CD4-positive, alpha-beta T cell treated with Interleukin-4 for 4 hours (primary cell): ENCODE data around the gene MORC2.

Source experiments
- DNase-seq: peaks from one replicate; pipeline ENCODE4 v3.0.0-alpha.2; 2020

The MORC2 gene

GRCh38 chr22:30885001-30885366 lies 83.6 kb downstream of the MORC2 start:
- DNase-seq: no peak

DNA sequence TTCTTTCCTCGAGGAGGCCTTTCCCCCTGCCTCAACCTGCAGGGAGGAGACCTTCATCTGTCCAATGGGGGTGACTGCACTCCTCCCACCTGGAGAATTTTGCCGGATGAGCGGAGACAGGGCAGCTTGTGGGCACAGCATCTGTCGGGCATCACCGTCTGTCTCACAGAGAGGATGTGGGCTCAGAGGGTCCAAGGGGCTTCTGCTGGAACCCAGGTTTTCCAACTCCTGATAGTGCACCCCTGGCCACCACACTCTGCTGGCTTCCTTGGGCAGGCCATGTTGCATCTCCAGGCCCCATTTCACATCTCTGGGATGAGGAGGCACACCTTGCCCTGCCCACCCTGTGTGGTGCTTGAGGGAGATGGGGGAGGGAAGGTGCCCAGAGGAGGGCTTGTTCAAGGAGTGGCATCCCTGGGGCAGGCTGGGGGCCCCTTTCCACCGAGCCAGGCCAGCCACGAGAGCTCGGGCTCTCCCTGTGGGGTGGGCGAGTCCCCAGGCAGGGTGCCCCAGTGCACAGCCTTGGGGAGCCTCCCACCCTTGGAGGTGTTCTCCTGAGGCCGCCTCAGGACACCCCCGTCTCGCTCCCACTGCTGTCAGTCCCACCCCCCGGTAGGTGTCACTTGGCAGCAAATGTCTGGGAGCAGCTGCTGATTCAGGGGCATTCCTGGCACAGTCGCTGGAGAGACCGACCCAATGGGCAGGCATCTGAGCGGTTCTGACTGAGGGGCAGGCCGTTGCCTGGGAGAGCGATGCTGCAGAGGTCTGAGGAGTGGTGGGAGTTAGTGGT lies 84.2 kb downstream of the MORC2 start:
- no peak for DNase-seq

- no peak for DNase-seq
These were observed 84.9 kb downstream of the MORC2 start for GRCh38 chr22:30883586-30884145.

DNA sequence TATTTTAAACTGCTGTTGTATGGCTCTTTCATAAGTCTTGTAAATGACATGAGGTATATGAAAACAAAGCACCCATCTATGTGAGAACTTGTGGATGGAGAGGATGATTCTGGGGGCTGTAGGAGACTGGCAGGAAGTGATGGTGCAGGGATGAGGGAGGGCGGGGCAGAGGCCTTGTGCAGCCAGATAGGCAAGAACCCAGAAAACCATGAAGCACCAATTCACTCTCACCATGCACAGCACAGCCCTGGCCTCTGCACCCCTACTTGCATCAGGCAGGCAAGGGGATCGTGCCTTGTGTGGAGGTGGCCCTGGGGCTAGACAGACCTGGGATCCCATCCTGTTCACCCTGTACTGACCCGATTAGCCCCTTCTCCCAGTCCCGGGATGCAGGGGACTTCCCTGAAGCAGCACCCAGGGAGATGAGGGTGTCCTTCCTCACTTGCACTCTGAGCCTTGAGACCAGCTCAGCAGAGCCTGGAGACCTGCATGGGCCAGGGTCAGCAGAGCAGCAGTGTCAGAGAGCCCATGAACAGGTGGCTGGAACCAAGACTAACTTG lies 85.5 kb downstream of the MORC2 start:
- DNase-seq: no peak

DNA sequence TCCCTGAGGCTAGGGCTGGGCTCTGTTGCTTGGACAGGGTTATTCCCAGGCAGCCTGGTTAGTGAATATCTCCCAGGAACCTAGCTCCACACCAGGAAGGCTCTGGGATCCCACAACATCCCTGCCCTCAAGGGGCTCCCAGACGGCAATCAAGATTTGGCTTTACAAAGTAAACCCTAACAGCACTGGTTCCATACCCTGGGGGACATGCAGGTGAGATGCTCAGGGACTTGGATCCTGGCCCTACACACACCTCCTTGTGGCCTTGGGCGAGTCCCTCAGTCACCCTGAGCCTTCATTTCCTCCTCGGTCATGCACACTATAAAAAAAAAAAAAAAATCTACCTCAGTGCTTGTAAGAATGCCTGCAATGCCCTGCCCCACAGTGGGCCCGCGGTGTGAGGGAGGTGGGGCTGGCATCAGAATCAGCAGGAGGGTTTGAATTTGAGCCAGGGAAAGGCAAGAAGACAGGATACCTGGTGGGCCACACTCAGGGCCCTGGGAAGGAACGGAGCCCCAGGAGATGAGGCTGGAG lies 86.3 kb downstream of the MORC2 start:
- DNase-seq: no peak

DNA sequence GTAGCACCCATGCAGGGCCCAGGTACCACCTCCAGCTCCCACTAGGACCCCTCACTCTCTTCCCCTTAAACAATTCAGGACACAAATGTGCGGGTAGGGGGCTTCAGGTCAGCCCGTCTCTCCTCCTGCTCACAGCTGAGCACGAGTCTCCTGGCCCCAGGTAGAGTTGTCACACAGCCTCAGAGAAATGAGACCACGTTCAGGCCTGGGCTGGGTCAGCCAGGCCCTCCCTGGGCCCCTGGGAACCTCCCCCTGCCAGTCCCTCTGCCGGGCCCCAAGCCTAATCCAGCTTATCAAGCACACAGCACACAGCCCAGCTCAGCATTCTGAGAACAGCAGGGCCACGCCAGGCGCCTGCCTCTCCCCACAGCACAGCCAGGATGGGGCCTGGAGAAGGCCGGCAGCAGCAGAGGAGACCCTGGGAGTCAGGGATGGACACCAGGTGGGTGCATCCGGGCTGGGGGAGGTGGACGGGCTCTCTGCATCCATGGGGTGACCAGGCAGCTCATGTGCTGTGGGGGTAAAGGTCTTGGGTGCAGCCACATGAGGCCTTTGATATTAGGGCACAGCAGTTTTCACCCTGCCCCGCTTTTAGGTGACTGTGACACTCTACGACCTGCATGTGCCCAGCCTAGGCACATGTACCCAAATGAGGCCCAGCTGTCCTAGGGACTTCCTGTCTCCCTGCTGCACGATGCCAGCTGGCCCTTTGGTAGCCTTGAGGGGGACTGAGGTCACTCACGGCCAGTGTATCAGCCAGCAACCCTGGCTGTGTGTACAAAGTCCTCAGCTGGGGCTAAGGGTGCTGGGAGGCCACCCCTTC lies 87.0 kb downstream of the MORC2 start:
- no peak for DNase-seq

GRCh38 chr22:30880847-30881246 lies 87.7 kb downstream of the MORC2 start:
- DNase-seq: no peak

GRCh38 chr22:30880181-30880601 lies 88.4 kb downstream of the MORC2 start:
- no peak for DNase-seq

GRCh38 chr22:30879415-30879797 lies 89.2 kb downstream of the MORC2 start:
- DNase-seq: no peak

DNA sequence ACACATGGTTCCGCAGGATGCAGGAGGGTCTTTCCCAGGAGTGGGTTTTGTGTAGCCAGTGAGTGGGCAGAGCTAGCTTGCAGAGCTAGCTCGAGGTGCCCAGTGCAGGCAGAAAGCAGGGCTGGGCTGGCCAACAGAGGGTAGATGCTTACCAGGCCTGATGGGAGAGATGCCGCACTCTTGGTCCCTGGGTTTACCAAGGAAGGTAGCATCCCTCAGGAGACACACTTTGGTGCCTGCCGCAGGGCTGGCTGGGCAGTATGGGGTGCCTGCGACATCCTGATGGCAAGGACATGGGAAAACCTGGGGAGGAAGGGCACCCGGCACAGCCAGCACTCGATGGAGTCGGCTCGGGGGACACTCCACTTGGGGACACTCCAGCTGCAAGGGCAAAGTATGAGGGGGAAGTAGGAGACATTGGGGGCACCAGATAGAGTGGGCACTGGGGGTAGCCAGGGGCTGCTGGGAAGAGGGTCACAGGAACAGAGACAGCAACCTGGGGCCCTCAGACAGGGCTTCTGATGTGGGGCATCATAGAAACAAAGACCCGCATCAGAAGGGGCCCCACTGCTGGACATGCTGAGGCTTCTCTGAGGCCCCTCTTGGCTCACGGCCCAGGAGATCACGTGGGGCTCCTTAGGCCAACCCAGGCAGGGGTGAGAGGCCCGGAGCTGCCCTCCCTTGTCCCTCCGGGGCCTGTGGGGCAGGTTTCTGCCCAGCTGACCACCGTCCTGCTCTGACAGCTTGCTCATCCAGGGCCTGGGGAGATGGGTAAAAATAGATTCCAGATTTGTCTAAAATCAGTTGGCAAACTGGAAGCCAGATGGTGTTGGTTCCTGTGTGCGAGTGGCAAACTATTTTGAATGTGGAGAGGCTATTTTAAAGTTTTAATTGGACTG lies 89.8 kb downstream of the MORC2 start:
- no peak for DNase-seq

DNA sequence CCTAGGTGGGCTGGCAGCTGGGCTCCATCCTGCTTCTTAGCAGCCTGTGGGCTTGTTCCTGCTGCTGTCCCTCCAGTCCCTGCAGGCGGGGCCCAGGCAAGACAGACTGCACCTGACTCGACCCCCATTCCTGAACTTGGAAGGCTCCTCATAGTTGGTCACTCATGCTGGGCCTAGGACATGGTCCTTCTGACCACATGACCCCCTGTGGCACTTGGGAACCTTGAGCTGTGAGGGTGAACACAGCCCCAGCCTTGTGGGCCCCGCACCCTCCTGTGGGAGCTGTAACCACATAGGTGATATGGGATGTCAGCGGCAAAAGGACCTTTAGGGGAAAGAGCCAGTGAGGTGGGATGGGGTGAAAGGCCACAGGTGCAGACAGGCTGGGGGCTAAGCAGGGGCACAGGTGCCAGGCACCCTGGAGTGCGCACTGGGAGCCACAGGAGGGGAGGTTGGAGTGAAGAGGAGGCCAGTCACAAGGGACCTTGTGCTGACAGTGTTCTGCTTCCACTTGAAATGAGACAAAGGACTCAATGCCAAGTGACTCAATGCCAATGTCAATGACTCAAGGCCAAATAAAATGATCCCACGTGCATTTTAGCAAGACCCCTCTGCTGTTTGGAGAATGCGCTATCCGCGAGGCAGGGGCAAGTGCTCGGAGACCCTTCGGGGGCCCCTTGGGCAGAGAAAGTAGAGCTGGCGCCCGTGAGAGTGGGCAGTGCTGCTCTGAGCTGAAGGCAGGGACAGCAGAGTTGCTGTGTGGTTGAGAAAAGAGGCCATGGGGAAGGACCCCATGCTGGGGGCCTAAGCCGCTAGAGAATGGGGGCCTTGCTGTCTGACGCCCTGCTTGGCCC lies 90.7 kb downstream of the MORC2 start:
- no peak for DNase-seq

DNA sequence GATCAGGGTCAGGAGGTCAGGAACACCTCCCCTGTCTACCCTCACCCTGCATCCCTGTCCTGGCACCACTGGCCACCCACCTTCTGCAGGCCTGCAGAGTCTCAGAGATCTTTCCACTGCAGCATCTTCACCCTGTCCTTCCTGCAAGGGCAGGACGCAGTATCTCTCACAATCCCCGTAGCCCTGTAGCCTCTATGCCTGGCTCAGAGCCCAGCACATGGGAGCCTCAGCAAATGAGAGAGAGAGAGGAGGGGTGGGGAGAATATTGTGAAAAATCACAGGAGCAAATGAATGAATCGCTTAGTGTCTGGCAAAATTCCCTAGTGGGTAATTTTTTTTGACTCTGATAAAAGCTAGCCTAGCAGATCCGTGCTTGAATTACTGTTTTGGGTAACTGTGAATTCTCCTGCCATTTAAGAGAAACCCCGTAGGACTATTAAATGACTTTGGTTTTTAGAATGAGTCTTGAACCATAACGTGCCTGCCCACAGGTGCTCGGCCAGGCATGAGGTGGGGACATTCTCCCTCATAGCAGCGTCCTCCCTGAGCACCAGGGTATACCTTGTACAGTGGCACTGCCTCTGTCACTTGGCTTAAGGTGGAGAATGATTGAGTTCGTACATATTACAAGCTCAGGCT lies 91.5 kb downstream of the MORC2 start:
- DNase-seq: no peak

DNA sequence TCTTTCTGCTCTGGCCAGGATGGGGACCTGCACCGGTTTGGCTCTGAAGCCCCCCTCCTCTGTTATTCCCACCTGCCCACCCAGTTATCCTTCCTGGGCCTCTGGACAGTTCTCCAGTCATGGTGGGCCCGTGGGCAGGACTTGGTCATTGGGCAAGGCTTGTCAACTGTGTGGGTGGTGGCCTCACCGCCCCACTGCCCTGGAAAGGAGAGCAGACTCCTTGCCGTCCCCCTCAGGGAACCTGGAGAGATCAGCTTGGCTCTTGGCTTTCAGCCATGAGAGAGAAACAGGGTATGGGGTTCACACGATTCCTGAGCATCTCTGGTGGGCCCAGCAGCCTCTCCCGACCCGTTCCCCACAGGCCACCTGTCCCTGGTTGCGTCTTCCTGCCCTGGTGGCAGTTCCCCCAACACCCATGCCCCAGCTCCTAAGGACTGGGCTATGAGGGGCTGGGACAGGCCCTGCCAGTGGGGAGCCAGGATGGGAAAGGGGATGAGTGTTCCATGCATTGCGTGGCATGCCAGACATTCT lies 92.3 kb downstream of the MORC2 start:
- DNase-seq: no peak

DNA sequence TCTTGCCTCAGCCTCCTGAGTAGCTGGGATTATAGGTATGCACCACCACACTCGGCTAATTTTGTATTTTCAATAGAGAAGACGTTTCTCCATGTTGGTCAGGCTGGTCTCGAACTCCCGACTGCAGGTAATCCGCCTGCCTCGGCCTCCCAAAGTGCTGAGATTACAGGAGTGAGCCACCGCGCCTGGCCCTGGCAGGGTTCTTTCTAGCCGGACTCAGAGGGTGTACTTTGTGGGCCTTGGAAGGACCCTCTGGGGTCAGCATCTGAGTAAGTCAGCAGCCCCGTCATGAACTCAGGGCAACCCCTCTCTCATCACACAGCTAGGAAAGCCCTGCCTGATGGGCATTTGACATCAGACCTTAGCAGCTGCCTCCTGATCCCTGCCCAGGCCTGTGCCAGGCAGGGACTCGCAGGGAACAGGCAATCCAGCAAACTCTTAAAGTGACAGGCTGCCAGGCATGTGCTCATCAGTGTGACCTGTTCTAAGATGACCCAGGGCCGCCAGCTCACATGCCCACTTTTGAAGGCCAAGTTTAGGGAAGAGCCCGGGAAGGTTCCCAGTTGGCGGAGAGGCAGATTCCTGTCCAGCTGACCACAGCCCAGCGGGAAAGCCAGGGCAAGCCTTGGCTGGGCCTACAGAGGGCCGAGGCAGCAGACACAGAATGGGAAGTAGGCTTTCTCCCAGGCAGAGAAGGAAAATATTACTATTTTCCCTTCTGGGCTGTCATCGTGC lies 92.9 kb downstream of the MORC2 start:
- DNase-seq: no peak
